Stimulated activated CD8-positive, alpha-beta memory T cell treated with anti-CD3 and anti-CD28 coated beads, Interleukin-7, amount 100 ng/mL, for 1 hour (primary cell): ENCODE results near the gene INSC.

ENCODE experiments used
- DNase-seq, 2 donors: peaks; one replicate each; pipeline ENCODE4 v3.0.0-alpha.2; 2020; ENCODE audit warnings: low read depth in 2 of 2

Gene INSC

DNA sequence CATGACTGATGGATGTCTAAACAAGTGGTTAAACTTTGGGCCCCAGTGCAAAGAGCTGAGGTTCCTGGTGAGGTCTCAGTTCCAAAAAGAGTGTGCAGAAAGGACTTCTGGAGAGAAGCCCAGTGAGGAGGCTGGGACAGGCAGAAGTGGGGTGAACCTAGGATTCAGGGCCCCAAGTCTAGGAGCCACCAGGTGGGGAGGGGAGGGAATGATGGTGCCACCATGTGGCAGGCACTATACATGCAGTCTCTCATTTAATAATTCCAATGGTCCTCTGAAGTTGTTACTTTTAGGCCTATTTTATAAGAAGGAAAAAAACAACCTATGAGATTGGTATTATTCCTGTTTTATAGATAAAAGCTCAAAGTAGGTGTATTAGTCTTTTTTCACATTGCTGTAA lies 102.0 kb downstream of the INSC start:
- no peak for DNase-seq

DNA sequence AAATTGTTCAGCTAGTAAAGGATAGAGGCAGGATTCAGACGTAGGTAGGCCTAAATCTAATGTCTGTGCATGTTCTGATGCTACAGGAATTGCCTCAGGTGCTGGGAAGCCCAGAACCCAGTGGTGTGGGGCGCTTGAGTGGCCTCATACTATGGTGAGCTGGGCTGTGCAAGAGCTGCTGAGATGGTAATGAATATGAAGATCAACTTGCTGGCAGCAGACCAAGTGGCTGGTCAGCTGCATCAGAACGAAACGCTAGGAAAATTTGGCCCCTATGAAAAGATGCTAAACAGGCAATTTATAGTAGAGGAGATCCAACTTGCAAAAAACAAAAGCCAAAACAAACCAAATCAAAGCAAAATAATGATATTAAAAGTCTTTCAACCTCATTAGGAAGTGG lies 102.7 kb downstream of the INSC start:
- no peak for DNase-seq

DNA sequence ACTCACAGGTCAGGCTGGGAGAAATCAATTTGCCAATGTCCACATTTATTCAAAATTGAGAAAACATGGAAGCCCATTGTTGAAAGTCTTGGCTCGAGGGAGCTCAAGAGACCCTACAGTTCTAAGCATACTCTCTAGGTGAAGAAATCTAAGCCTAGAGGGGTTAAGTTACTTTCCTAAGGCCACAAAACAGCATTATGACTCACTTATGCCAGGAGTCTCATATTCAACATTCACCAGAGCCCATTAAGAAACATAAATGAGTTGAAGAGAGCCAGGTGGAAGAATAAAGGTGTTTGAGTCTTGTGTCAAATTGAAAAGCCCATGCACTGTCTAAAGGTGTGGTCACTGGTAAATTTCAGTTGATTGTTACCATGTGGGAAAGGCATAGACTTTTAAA lies 108.1 kb downstream of the INSC start:
- no peak for DNase-seq

DNA sequence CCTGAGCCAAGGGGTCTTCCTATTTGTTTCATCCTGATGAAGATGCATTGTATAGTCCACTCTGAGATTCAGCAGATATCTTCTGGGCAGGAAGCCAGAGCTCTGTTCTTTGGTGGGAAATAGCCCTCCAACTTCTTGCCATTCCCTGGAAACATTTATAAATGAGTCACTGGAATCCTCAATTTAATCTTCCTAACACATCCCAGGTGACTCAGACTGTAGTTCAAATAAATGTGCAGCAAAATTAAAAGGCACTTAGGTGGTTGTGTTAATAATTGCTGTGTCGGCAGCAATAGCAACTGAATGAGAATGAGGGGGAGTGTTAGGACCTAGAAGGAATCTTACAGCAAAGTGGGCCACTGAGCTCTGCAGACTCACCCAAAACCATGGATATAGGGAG lies 108.6 kb downstream of the INSC start:
- no peak for DNase-seq

DNA sequence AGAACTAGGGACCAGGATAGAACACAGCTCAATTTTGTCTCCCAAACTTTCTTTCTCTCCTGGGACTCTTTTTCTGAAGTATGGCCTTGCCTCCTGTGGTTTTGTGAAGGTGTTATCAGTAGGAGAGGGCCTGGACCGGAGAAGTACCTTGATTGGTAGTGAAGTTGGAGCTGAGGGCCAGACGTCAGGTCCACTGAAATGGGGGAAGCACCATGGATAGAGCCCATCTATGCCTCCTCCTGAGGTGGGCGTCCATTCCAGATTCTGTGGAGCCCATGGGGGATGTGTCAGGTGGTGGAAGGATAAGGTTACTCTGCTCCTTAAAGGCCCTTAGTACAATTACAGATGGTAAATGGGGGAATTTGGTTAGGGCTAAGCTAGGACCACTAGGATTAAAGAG lies 109.7 kb downstream of the INSC start:
- DNase-seq, result no peak

- no peak for DNase-seq
Observed at GRCh38 chr11:15227011-15227410, 112.3 kb downstream of the INSC start.

DNA sequence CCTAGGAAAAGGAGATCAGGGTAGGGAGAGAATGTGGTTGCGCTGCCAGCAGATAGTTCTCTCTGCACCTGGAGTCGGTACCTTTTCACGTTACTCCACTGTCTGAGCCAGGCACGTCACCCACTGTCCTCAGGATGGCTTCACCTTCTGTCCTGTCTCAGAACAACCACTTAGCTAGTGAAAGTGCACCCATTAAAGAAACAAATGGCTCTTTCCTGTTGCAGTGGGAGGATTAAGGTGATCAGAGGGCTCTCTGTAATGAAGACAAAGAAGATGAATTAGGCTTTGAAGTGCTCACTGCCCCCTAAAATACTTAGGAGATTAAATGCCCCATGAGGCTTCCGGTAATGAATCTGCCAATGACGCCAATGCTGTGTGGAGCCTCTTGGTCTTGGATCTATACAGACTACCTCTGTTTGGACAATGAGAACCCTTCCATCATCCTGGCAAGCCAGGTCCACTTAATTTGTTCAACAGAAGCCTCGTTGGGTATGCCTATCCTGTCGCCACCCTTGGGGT lies 113.7 kb downstream of the INSC start:
- DNase-seq, result no peak

GRCh38 chr11:15229069-15229468 lies 114.3 kb downstream of the INSC start:
- DNase-seq, result no peak

DNA sequence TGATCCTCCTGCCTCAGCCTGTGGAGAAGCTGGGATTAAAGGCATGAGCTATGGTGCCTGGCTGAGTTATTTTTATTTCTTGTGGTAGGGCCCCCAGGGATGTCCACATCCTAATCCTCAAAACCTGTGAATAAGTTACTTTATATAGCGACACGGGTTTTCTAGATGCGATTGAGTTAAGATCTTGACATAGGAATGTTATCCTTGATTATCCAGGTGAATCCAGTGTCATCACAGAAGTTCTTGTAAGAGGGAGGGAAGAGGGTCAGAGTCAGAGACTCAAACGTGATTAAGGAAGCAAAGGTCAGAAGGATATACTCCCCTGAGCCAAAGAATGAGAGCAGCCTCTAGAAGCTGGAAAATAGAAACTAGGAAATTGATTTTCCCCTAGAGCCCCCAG lies 117.8 kb downstream of the INSC start:
- DNase-seq, result no peak

- no peak for DNase-seq
Observed at GRCh38 chr11:15233371-15234165, 118.8 kb downstream of the INSC start.

DNA sequence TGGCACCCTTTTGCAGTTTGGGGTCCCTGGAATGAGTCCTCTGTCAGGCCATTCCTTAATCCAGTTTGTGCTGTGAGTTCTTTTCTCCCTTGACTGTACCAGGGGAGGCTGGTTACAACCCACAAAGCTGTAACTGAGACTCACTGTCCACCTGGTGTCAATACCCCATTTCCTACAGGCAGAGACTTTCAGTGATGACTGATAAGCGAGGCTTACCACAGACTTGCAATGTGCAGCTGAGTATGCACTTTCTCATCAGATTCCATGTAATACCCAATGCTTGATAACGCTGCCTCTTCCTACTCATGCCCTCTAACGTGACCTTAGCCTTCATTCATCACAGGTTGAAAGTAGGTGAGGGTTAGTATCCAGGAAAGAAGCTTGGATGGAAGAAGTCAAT lies 120.1 kb downstream of the INSC start:
- no peak for DNase-seq

GRCh38 chr11:15236559-15236958 lies 121.8 kb downstream of the INSC start:
- DNase-seq, result no peak

GRCh38 chr11:15238856-15239255 lies 124.1 kb downstream of the INSC start:
- no peak for DNase-seq

GRCh38 chr11:15248749-15249148 lies 134.0 kb downstream of the INSC start:
- DNase-seq, result no peak

- DNase-seq, result no peak
Observed at GRCh38 chr11:15258433-15259165, 143.9 kb downstream of the INSC start.

- no peak for DNase-seq
Observed at GRCh38 chr11:15266999-15267398, 152.3 kb downstream of the INSC start.

GRCh38 chr11:15268598-15268997 lies 153.9 kb downstream of the INSC start:
- no peak for DNase-seq

- no peak for DNase-seq
Observed at GRCh38 chr11:15275141-15275540, 160.4 kb downstream of the INSC start.

- no peak for DNase-seq
Observed at GRCh38 chr11:15276621-15277020, 161.9 kb downstream of the INSC start.

GRCh38 chr11:15278128-15278527 lies 163.4 kb downstream of the INSC start:
- no peak for DNase-seq

DNA sequence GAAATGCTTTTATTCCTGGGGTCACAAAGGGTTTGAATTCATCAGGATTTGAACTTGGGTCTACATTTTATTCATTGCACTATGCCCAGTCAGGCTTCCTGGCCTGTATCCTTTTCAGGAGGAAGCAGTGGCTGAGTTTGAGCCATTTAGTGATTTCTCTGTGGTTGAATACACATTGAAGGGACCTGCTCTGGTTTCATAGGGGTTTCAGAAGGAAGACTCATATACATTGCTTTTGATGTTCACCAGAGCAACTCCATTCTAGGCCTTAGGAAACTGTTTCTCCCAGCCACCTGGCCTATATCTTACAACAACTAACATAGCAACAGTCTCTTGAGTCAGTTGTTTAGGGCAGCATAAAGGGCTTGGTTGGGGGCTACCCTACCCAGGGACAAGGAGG lies 165.7 kb downstream of the INSC start:
- no peak for DNase-seq

DNA sequence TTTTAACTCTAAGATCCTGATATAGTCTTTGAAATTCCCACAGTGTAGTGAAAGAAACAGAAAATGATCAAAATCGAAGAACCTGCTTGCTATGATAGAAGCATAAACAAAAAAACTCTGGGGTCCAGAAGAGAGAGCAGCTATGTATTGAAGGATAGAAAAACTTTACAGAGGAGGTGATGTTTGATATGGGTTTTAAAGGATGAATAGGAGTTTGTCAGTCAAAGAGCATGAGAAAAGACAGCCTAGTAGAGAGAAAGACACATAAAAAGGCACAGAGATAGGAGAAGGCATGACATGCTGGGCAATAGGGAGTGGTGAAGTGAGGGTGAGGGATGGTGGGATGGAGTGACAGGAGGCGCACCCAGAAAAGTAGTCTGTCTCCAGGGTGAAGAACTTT lies 168.0 kb downstream of the INSC start:
- no peak for DNase-seq

DNA sequence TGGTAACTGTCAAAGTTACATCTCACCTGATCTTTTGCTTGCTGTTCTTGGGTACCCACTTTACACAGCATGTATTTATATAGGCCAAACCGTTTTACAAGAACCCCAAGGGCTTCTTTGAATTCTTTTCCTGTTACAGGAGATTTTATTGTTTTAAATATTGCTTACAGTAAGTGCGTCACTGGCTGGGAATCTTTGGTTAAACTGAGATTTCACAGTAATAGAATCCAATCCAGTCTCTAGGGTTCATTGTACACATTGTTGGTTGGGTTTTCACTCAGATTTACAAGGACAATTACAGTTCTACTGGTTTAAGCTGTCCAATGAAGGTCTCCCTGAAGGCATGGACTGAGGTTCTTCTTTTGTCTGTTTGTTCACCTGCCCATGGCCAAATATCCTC lies 171.7 kb downstream of the INSC start:
- no peak for DNase-seq
